ENCODE results near the gene HMGCL.

DNA sequence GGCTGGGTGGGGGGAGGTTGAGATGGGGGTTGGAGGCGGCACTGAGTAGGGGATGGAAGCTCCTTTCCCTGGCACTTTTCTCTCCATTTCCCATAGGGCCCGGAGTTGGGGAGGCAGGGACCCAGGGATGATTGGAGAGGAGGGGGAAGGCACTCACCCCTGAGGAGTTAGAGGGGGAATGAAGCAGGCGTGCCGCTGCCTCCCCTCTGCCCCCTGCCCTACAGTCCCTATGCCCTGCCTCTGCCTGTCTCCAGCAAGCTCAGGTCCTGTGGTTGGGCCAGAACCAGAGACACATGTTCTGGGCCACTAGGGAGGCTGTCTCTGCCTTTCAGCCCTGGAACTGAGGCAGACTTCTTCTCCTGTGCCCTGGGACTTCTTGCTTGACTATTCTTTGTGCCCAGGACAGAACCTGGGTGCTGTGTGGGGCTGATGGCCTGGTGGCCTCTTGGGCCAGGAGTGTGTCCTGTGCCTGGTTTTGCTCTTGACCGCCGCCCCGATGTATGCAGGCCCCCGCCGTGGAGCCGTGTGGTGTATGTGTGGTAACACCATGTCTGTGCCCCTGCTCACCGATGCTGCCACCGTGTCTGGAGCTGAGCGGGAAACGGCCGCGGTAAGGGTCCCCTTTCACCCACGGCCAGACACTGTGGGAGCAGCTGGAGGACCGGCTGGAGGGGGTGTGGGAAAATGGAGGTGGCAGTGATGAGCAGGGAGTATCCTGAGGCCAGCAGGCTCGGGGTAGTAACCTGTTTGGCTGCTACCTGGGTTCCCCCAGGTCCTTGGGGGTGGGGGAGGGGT lies 32.9 kb downstream of the HMGCL start:
- TF ChIP-seq GATA2 (IDR thresholded peaks at IDR 0.05; ENCODE audit: low read depth, low read length) (no peak), GATA3 (IDR thresholded peaks at IDR 0.05; ENCODE audit: low read depth, low read length) (no peak)

Measured in SH-SY5Y (cell line).